Kidney (tissue), 14 donors: ENCODE data around the gene GRAP2. TPM values are rescaled to one million over a fixed set of nuclear protein-coding genes. Genes with fewer than 3 reads are reported as not detected.

Experiments
- DNase-seq, 5 donors: peaks; one replicate each; pipeline ENCODE4 v3.0.0-alpha.2; 2013 to 2020
- FAIRE-seq: peaks from 2 replicates; lab custom pipeline; 2012; peaks lifted over from hg19 to GRCh38; lab: Jason Lieb, UNC
- H3K27ac ChIP-seq, 2 donors: one replicate each; pipeline ENCODE4 v1.7.0; 2013; ENCODE audit warnings: low read depth in 2 of 2, low read length in 2 of 2, inconsistent platforms in 1 of 2
- H3K27me3 ChIP-seq: one replicate; pipeline ENCODE4 v1.7.1; 2013; ENCODE audit warnings: low read length, inconsistent platforms; ENCODE audit not compliant: control insufficient read depth, insufficient read depth
- H3K36me3 ChIP-seq, 3 donors: one replicate each; pipeline versions ENCODE4 v1.7.0 to v1.7.1; 2013; ENCODE audit warnings: low read length in 3 of 3, control low read depth in 1 of 3, inconsistent platforms in 1 of 3; ENCODE audit not compliant: insufficient read depth in 3 of 3, control insufficient read depth in 2 of 3
- H3K4me1 ChIP-seq, 3 donors: one replicate each; pipeline versions ENCODE4 v1.7.0 to v1.7.1; 2013; ENCODE audit warnings: low read length in 3 of 3, inconsistent platforms in 1 of 3, low read depth in 1 of 3; ENCODE audit not compliant: control insufficient read depth in 2 of 3, insufficient read depth in 2 of 3
- H3K4me3 ChIP-seq, 3 donors: one replicate each; pipeline versions ENCODE4 v1.7.0 to v1.8.1; 2013; ENCODE audit warnings: low read length in 3 of 3, control low read depth in 1 of 3, inconsistent platforms in 1 of 3
- H3K9ac ChIP-seq, 3 donors: one replicate each; pipeline versions ENCODE4 v1.7.0 to v1.7.1; 2013; ENCODE audit warnings: low read length in 3 of 3, control low read depth in 1 of 3, inconsistent platforms in 1 of 3
- H3K9me3 ChIP-seq, 3 donors: one replicate each; pipeline versions ENCODE4 v1.7.0 to v1.7.1; 2013; ENCODE audit warnings: low read length in 3 of 3, control low read depth in 1 of 3, inconsistent platforms in 1 of 3; ENCODE audit not compliant: control insufficient read depth in 2 of 3, insufficient read depth in 1 of 3
- intact Hi-C: fragments of 100-400 bp; cut with DNase I; formaldehyde crosslinking; loops from one replicate; pipeline ENCODE4 v1.11.1; 2022
- polyA plus RNA-seq: library from polyadenylated mRNA; stranded (reverse); fragments of 350-450 nt; fragmentation: Illumina TruSeq; extraction: RNeasy Lipid Tissue Mini Kit (QIAGEN cat#74804); gene quantifications from one replicate; pipeline ENCODE4 v1.2.3, GENCODE V29; 2014; ENCODE audit warnings: low read depth, low replicate concordance; ENCODE audit not compliant: insufficient read depth
- total RNA-seq: library from RNA; stranded (reverse); fragmentation: NEBNext Ultra II Directional; extraction: Animal tissue kit (Norgen Biotek cat#: 25700); gene quantifications from one replicate; pipeline ENCODE4 v1.2.1, GENCODE V29; 2021
- TF ChIP-seq, protein P1 (sequence below): IDR thresholded peaks from 3 replicates; pipeline ENCODE4 v1.5.1; 2012; ENCODE audit warnings: mild to moderate bottlenecking, moderate library complexity, borderline replicate concordance; ENCODE audit not compliant: insufficient read depth; ENCODE audit errors: extremely low read depth
- donor health status: control.
- donor health status: control.
- donor health status: control.
- donor health status: control.
- donor health status: control.
- donor health status: DM: yes; HTN: yes; CAD: no.
- donor health status: Normal renal cell carcinoma (clear cell type).

The GRAP2 gene
- total and polyA plus RNA-seq, 2 donors from 2014 or later = 0.73 to 9.7 TPM

DNA sequence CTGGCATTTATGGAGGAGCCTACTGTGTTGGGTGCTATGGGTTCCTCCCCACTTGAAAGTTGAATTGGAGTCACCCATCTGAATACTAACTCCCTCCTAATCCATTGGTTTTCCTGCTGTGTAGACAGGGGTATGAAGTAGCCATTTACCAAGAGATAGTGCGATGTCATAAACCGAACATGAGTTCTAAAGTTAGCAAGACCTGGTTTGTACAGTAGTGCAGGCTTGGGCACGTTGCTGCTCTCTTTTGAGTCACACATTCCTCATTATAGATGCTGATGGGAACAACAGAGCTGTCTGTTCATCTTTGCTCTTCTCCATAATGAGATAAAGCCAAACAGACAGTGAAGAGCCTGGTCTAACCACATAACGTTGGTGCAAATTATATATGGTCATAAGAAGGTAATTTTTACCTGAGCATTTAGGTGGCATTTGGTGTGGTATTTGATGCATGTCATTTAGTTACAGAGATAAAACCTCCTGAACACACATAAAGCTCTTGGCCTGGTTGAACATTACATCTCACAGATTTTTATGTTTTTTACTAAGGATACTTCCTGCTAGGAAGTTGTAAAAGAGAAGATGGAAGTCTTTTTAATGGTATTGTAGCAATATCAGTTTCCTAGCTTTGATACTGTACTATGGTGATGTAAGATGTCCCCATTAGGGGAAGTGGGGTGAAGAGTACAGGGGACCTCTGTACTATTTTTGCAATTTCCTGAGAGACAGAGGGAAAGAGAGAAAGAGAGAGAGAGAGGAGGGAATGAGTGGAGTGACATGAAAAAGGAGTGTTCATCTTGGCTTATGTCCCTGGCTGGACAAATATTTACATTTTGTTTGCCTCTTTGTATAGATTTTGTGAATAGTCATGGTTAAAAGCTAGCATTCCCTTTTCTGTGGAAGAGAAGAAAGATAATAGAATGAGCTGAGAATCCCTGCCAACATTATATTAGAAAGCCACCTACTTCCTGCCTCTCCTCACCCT is 27.9 kb downstream of the GRAP2 start:
- Histone ChIP-seq H3K9me3 (no peaks in the 10 kb centered on the region), H3K4me1 (no peaks in the 10 kb centered on the region), H3K4me3 (no peak overlapping the region), H3K27ac (no peak overlapping the region), H3K27me3 (no peaks in the 10 kb centered on the region), H3K36me3 (no peaks in the 10 kb centered on the region), H3K9ac (no peak overlapping the region)
- FAIRE-seq (no peak), DNase-seq (no peak)
- intact Hi-C loops = no loop called here
- TF ChIP-seq, protein P1, sequence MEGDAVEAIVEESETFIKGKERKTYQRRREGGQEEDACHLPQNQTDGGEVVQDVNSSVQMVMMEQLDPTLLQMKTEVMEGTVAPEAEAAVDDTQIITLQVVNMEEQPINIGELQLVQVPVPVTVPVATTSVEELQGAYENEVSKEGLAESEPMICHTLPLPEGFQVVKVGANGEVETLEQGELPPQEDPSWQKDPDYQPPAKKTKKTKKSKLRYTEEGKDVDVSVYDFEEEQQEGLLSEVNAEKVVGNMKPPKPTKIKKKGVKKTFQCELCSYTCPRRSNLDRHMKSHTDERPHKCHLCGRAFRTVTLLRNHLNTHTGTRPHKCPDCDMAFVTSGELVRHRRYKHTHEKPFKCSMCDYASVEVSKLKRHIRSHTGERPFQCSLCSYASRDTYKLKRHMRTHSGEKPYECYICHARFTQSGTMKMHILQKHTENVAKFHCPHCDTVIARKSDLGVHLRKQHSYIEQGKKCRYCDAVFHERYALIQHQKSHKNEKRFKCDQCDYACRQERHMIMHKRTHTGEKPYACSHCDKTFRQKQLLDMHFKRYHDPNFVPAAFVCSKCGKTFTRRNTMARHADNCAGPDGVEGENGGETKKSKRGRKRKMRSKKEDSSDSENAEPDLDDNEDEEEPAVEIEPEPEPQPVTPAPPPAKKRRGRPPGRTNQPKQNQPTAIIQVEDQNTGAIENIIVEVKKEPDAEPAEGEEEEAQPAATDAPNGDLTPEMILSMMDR = no peak

DNA sequence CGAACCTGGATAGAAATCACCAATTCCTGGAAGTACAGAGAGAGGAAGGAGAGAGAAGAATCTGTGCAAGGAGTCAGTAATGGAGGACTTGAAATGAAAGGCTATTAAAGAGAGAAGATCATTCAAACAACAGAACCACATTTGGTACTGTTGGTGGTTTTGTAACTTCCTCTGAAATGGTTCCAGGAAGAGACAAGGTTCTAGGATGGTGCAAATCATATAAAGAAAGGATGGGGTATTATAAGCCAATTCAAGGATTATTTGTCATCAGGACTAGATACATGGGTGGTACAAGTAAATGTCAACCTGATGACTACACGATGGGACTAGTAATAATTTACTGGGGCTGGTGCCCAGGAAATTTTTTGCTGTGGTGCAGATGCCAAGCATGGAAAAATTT is 30.4 kb downstream of the GRAP2 start:
- no peak overlapping the region for H3K4me3 ChIP-seq
- DNase-seq = no peak
- H3K27me3 ChIP-seq = no peaks in the 10 kb centered on the region
- intact Hi-C loops = no loop called here
- H3K36me3 ChIP-seq = no peaks in the 10 kb centered on the region
- no peak overlapping the region for H3K27ac ChIP-seq
- TF ChIP-seq, protein P1 = no peak
- FAIRE-seq = no peak
- H3K4me1 ChIP-seq = no peaks in the 10 kb centered on the region
- H3K9me3 ChIP-seq = no peaks in the 10 kb centered on the region
- H3K9ac ChIP-seq = no peak overlapping the region

DNA sequence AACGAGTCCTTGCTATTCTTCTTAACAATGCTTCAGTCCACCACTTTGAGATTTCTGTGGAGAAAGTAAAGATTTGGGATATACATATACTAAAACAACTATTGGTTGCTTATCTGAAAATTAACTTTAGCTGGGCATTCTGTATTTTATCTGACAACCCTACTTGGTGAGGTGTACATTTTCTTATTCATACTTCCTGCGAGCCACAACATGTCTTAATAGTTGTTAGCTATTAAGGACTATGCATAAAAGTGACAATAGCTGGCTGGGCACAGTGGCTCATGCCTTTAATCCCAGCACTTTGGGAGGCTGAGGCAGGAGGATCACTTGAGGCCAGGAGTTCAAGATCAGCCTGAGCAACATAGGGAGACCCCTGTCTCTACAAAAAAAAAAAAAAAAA is 31.3 kb downstream of the GRAP2 start:
- intact Hi-C loops = no loop called here
- Histone ChIP-seq H3K4me1 (no peaks in the 10 kb centered on the region), H3K36me3 (no peaks in the 10 kb centered on the region), H3K9me3 (no peaks in the 10 kb centered on the region), H3K4me3 (no peak overlapping the region), H3K27me3 (no peaks in the 10 kb centered on the region), H3K9ac (no peak overlapping the region), H3K27ac (no peak overlapping the region)
- TF ChIP-seq, protein P1 = no peak
- FAIRE-seq (no peak), DNase-seq (no peak)
